Neutrophil (primary cell): ENCODE results near the gene MMP24OS.

Experiments
- H3K27ac ChIP-seq: fragments of 200-600 bp; sonication (generic); 2 replicates; pipeline ENCODE4 v1.5.1; 2016; ENCODE audit warnings: mild to moderate bottlenecking, moderate library complexity
- H3K27me3 ChIP-seq: fragments of 200-600 bp; sonication (generic); 2 replicates; pipeline ENCODE4 v1.6.0; 2016; ENCODE audit warnings: mild to moderate bottlenecking
- H3K36me3 ChIP-seq: fragments of 200-600 bp; sonication (generic); 2 replicates; pipeline ENCODE4 v1.5.1; 2017
- H3K4me1 ChIP-seq, 2 experiments: fragments of 200-600 bp in 1 of 2; sonication (generic) in 1 of 2; 1 replicate in 1 of 2; 2 replicates in 1 of 2; pipeline versions ENCODE4 v1.5.1 to v1.6.1; 2013 to 2016; ENCODE audit warnings: low read depth in 1 of 2, low read length in 1 of 2, mild to moderate bottlenecking in 1 of 2, moderate library complexity in 1 of 2; ENCODE audit not compliant: control insufficient read depth in 1 of 2, insufficient read depth in 1 of 2
- H3K4me3 ChIP-seq, 2 experiments: fragments of 200-600 bp in 1 of 2; sonication (generic) in 1 of 2; 1 replicate in 1 of 2; 2 replicates in 1 of 2; pipeline ENCODE4 v1.5.1; 2013 to 2016; ENCODE audit warnings: low read depth in 1 of 2, low read length in 1 of 2, mild to moderate bottlenecking in 1 of 2, moderate library complexity in 1 of 2
- H3K9me3 ChIP-seq: fragments of 200-600 bp; sonication (generic); 2 replicates; pipeline ENCODE4 v1.5.1; 2016
- TF ChIP-seq, protein P1 (sequence below): fragments of 200-600 bp; sonication (generic); IDR thresholded peaks from 2 replicates; pipeline ENCODE4 v1.5.1; 2016; ENCODE audit warnings: antibody characterized with exemption

Gene MMP24OS

DNA sequence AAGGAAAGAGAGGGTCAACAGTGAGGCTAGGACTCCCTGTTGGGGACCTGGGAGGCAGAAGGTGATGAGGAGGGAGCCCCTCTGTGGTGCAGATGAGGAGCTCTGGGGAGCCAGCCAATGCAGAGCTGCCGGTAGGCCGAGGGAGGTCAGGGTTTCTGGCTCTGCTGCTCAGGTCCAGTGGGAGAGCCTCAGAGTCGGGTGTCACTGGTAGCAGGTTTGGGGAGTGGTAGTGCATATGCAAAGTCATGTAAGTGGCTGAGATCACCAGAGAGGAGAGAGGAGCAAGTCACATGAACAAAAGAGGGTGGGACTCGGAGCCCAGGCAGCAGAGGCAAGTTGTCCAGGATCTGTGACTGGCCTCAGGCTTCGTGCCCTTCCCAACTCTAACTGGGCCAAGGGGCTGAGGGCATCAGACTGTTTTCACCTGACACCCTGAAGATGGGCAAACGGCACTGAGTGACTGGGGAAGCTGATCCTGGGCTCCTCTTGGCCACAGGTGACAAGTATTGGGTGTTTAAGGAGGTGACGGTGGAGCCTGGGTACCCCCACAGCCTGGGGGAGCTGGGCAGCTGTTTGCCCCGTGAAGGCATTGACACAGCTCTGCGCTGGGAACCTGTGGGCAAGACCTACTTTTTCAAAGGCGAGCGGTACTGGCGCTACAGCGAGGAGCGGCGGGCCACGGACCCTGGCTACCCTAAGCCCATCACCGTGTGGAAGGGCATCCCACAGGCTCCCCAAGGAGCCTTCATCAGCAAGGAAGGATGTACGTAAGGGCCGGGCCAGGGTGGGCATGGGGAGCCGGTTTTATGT, 6.6 kb downstream of the MMP24OS start:
- Histone ChIP-seq H3K27ac (no peak overlapping the region), H3K36me3 (peaks cover 93% of the 10 kb centered on the region), H3K4me1 (peaks cover 5 to 9% of the 10 kb centered on the region in 2 experiments)

DNA sequence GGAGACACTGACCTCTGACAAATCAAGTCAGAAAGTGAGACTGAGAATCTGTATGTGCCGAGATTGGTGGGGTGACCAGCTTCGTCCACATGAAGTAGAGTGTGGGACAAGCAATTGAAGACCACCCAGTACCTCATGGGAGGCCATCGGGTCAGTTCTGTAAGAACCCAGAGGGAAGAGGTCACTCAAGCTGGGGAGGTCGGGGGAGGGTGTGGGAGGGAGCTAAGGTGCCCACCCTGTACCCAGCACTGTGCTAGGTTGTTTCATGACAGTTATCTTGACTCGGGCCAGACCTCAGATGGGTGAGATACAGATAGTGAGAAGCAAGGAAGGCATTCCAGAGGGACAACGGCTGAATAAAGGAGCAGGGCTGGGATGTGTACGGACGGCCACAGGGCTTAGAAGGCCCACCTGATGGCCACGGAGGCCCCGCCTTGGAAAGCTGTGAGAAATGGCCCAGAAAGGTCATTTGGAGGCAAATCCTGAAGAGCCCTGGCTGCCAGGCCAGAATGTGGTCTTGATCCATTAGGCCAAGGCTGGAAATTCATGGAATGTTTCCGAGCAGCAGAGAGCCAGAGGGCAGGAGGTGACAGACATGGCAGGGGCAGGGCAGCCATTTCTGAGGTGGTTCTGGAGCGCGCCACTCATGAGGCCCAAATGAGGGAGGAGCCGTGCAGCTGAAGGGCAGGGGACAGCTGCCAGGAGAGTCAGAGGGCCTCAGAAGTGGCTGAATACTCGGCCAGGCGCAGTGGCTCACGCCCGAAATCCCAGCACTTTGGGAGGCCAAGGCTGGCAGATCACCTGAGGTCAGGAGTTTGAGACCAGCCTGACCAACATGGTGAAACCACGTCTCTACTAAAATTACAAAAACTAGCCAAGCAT, 7.7 kb downstream of the MMP24OS start:
- no peaks in the 10 kb centered on the region for H3K4me1 ChIP-seq
- H3K27ac ChIP-seq = no peak overlapping the region
- TF ChIP-seq, protein P1, sequence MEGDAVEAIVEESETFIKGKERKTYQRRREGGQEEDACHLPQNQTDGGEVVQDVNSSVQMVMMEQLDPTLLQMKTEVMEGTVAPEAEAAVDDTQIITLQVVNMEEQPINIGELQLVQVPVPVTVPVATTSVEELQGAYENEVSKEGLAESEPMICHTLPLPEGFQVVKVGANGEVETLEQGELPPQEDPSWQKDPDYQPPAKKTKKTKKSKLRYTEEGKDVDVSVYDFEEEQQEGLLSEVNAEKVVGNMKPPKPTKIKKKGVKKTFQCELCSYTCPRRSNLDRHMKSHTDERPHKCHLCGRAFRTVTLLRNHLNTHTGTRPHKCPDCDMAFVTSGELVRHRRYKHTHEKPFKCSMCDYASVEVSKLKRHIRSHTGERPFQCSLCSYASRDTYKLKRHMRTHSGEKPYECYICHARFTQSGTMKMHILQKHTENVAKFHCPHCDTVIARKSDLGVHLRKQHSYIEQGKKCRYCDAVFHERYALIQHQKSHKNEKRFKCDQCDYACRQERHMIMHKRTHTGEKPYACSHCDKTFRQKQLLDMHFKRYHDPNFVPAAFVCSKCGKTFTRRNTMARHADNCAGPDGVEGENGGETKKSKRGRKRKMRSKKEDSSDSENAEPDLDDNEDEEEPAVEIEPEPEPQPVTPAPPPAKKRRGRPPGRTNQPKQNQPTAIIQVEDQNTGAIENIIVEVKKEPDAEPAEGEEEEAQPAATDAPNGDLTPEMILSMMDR = no peak
- H3K4me3 ChIP-seq = no peak overlapping the region
- no peaks in the 10 kb centered on the region for H3K27me3 ChIP-seq
- no peaks in the 10 kb centered on the region for H3K9me3 ChIP-seq
- peaks cover 91% of the 10 kb centered on the region for H3K36me3 ChIP-seq

More for the DNA sequence above, 6.6 kb downstream of the MMP24OS start:
- no peaks in the 10 kb centered on the region for H3K27me3 ChIP-seq
- TF ChIP-seq, protein P1 = no peak
- H3K9me3 ChIP-seq = no peaks in the 10 kb centered on the region
- no peak overlapping the region for H3K4me3 ChIP-seq

DNA sequence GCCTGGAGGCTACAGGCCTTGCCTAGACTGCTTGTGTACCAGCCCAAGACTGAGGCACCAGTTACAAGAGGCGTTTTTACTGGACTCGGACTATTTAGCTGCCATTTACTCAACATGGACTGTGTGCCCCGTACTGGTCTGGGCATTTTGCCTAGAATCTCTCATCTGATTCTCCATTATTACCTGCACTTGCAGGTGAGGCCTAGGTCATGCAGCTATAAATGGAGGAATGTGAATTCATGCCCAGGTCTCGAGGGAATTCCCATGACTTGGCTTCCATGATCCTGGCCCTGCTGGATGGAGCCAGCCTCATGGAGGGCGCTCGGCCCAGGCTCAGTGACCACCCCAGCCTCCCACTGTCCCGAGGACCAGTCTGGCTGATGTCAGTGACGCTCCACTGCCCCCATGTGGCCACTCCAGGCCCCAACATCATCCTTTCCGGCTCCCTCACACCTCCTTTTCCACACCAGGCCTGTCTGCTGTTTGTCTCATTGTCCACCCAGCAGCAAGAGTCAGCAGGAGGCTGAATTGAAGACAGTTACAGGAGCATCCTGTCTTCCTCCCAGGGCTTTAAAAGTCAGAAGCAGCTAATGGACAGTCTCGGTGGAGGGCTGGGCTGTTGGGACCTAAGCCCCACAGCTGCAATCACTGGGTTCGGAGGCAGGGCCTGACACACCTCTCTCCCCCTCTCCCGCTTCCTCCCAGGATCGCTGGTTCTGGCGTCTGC, 8.7 kb downstream of the MMP24OS start:
- TF ChIP-seq, protein P1 = peak; percentile 59
- Histone ChIP-seq H3K4me3 (no peak overlapping the region), H3K27ac (no peak overlapping the region), H3K36me3 (peaks cover 88% of the 10 kb centered on the region), H3K4me1 (no peaks in the 10 kb centered on the region), H3K9me3 (no peaks in the 10 kb centered on the region), H3K27me3 (no peaks in the 10 kb centered on the region)

DNA sequence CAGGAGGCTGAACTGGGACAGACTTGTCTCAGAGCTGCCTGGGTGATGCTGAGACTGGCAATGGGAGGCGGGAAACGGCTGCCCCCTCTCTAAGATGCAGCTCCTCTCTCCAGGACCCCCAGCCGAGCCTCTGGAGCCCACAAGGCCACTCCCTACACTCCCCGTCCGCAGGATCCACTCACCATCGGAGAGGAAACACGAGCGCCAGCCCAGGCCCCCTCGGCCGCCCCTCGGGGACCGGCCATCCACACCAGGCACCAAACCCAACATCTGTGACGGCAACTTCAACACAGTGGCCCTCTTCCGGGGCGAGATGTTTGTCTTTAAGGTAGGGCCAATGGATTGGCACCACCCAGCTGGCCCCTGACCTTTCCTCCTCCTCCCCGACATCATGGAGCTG, 10.8 kb downstream of the MMP24OS start:
- H3K9me3 ChIP-seq = no peaks in the 10 kb centered on the region
- no peaks in the 10 kb centered on the region for H3K4me1 ChIP-seq
- TF ChIP-seq, protein P1 = no peak
- H3K4me3 ChIP-seq = no peak overlapping the region
- peaks cover 83% of the 10 kb centered on the region for H3K36me3 ChIP-seq
- H3K27me3 ChIP-seq = no peaks in the 10 kb centered on the region
- H3K27ac ChIP-seq = no peak overlapping the region

DNA sequence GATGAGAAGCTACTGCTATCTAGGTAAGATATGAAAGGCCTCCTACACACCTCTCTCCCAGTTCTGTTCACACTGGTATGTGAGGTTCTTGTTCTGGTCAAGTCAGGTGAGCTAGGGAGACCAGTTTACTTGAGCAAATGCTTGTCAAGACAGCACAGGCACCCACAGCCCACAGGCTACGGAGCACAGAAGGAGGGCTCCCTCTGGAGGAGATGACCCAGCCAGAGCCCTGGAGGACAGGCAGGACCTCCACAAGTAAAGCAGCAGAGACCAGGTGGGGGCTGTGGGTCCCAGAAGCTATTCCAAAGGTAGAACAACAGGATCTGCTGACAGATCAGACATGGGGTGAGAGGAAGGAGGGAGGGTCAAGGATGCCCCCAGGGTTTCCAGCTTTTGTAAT, 13.2 kb downstream of the MMP24OS start:
- Histone ChIP-seq H3K4me3 (no peak overlapping the region), H3K27ac (no peak overlapping the region), H3K9me3 (no peaks in the 10 kb centered on the region), H3K27me3 (no peaks in the 10 kb centered on the region), H3K4me1 (no peaks in the 10 kb centered on the region), H3K36me3 (peaks cover 72% of the 10 kb centered on the region)
- TF ChIP-seq, protein P1 = no peak
